Stimulated activated CD8-positive, alpha-beta memory T cell treated with anti-CD3 and anti-CD28 coated beads, Interleukin-12 subunit alpha, Interleukin-12 subunit beta, amount 100 ng/mL, for 4 hours (primary cell): Measurements from ENCODE around the gene MSI2.

ENCODE experiments used
- DNase-seq: peaks from one replicate; pipeline ENCODE4 v3.0.0-alpha.2; 2020; ENCODE audit warnings: low read depth

Gene MSI2

DNA sequence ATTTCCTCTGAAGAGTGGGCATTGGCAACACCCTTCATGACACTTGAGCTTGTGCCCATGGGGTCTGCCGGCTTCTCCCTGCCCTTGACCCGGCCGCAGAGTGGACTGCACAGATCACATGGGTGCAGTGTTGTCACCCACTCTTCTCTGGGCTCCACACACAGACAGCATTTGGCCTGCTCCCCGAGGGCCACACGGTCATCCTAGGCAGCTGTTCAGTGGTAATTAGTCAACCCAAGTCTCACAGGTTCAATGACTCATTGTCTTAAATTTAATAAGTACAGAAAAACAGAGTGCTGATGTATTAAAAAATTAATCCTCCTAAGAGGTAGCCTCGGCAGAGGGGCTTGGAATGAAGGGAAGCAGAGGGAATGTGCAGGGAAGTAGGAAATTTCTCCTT is 204.8 kb downstream of the MSI2 start:
- DNase-seq = no peak

DNA sequence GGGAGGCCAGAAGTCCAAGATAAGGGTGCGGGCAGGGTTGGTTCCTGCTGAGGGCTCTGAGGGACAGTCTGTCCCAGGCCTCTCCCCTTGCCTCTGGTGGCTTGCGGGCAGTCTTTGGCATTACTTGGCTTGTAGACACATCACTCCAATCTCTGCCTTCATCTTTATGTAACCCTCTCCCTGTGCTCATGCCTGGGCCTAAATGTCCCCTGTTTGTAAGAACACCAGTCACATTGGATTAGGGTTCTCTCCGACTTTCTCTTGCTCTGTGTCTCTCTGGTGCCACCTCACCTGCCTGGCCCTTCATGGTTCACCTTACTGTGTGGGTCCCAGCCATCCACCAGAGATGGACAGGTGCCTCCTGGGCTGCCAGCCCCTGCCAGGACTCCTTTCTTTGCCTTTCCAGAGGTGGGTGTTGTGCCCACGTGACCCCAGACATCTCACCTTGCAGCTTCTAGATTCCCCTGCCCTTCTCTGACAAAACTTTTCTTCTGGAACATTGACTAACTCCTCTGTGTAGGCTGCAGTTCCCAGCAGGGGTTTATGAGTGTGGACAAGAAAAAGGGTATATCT is 205.8 kb downstream of the MSI2 start:
- DNase-seq = no peak

DNA sequence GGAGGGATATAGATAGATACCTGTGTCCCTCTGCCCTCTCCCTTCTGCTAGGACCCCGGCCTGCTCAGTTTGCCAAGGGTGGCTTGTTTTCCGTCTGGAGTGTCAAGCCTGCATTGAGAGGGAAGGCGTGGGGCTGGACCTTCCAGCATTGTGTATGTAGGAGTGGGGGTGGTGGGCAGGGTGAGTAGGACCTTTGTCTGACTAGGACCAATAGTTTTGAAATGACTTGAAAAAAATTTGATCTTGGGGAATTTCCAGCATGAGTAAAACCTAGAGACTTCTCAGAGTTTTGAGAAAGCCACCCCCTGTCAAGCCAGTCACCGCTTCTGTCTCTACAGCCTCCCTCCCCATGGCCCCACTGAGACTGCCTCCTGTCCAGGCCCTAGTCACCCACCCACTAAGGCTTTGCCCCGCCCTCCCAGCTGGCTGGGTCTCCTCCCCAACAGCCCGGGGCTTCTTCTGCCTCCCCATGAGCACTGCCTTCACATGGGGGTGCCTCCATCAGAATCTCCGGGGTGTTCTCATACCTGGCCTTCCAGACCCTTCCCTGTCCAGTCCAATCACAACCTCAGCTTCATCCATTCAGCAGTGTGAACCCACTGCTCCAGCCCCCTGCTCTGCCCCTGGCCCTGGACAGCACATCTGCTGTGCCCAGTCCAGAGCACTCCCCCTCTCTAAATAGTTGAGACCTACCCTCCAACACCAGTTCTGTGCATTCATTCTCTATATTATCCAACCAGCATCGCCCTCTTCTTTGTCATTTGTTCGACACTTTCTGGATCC is 207.0 kb downstream of the MSI2 start:
- DNase-seq = no peak

DNA sequence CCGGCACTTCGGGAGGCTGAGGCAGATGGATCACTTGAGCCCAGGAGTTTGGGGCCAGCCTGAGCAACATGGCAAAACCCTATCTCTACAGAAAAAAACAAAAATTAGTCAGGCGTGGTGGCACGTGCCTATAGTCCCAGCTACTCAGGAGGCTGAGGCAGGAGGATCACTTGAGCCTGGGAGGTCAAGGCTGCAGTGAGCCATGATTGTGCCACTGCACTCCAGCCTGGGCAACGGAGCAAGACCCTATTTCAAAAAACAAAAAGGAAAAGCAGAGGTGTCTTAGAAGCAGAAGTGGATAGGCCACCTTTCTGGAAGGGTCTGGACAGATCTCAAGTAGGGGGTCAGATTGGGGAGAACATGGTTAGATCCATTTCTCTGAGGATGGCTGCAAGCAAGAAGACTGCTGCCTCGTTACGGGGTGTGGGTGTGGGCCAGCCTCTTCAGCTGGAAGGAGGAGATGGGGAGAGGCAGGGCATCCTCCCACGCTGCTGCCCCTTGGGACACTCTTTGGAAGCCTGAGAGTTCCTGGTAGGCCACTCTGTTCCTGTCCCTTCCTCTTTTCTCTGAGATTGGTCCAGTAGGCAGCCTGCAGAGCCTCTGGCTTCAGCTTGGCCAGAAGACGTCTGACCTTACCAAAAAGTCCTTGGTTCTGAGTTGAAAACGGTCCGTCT is 208.0 kb downstream of the MSI2 start:
- DNase-seq = no peak

DNA sequence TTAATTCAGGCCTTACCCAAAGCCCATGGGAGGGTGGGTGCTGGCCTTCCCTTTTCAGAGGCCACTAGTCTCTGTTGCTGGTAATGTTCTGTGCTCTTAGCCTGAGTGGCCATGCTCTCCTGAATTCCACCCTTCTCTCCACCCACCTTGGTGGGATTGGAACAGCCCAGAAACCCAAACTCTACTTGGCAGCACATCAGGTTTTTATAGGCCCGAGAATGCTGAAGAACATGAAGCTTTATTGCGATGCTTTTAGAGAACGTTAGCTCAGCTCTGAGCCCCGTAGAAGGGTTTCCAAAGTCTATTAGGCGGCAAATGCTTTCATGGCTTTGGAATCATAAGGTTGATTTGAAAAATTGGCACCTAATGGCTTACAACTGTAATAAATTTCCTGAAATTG is 209.3 kb downstream of the MSI2 start:
- no peak for DNase-seq

DNA sequence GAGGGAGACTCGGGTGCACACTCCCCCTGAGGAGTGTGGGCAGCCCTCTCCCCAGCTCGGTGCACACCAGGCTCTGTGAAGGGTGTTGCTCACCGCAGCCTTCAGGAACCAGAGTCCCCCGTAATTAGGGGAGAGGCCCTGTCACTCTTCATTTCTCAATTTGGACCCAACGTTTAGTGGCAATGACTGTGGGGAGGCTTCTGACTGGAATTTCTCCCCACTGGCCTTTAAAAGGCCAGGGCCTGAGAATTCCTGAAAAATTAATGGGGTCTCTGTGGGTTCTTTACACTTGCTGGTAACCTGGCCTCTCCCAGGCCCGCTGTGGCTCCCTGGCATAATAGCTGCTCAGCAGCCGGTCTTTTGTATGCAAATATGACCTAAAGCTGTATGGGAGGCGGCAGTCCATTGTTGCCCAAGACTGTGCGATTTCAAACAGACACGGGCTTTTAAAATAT is 209.7 kb downstream of the MSI2 start:
- no peak for DNase-seq

DNA sequence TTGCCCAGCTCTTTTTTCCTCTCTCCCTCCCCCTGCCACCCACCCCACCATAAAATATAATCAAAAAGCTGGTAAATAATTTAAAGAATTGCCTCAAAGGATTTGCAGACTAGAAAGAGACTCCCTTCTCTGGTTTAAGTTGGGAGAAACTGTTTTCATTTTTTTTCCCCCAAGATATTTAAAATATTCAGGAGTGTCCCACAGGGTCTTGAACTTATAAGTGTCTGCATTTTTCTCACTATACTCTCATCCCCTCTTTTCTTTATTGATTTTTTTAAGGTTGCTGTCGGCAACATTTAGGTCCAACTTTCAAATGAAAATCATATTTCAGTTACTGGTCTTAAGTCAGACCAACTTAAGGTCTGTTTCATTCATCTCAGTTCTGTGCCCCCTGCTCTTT is 210.2 kb downstream of the MSI2 start:
- DNase-seq = no peak

DNA sequence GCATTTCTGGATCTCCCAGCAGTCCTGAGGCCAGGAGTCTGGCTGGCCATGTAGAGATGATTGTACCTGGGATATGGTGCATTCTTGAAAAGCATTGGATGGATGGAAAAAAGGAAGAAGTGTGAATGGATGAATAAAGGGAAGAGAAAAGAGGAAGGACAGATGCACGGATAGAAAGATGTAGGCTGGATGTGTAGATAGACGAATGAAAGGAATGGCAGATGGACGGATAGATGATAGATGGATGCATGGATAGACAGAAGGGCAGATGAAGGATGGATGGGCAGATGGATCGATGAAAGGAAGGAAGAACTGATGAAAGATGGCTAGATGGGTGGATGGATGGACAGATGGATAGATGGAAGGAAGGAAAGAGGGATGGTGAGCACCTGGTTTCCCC is 210.9 kb downstream of the MSI2 start:
- DNase-seq = no peak

DNA sequence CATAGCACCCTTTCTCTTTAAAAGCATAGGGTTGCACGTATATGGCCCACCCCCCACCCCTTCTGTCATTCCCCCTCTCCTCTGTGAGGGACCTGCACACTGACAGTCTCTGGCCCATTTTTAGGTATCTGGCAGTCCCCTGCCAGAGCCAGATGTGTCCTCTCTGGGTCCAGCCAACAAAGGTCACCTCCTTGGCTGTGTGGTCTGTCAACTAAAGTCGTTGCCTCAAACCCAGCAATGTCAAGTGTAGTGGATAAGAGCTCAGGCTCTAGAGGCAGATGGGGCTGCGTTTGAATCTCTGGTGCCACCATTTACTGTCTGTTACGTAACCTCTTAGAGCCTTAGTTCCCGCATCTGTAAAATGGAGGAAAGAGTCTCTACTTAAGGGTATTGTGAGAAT is 211.5 kb downstream of the MSI2 start:
- DNase-seq = no peak

DNA sequence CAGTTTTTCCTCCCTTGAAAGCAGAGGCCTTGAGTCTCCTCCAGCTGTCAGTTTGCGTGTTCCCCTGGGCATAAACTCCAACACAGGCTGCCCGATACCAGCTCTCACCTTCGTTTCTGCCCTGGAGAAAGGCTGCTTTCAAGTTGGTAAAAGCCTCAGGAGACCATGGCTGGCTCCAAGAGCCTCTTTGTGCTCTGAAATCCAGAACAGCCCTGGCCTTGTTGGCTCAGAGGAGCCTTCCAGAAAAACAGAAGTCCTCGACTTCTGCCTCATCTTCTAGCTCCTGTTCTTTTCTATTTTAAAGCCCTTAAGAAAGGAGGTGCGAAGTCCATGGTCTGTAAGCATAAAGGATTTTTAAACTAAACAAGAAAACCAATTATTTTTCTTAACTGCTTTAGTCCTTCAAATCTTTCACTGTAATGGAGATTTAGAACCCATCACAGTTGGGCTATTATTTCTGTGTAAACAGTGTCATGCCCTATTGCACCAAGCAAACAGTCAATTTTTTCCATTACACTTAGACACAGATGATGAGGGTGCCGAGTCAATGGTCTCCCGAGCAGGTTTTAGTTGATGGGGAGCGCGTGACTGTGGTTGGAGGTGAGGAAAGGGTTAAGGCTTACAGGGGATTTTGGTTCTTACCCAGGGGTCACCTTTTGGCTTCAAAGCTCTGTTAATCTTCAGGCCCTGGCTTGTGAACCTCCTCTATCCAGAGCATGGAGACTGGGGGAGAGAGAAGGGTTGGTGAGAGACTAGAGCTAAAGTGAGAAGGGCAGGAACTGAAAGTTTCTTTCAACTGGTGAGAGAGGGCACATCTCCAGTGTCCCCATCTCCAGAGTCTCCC is 212.8 kb downstream of the MSI2 start:
- DNase-seq = no peak

DNA sequence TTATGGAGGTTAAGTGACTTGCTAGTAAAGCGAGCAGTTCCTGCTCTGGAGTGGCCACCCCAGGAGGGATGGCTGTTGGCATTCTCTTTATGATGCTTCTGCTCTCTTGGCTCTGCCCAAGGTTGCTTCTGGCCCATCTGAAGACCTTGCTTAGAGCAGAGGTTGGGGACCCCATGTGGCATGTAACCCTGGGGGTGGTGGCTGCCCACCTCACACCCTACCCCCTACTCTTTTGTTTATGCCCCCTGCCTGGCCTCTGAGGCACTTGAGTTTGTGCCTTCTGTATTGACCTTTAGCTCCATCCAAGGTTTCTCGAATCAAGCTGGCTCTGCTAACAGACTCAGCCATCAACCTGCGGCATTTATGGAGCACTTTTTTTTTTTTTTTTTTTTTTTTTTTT is 214.6 kb downstream of the MSI2 start:
- DNase-seq = no peak

DNA sequence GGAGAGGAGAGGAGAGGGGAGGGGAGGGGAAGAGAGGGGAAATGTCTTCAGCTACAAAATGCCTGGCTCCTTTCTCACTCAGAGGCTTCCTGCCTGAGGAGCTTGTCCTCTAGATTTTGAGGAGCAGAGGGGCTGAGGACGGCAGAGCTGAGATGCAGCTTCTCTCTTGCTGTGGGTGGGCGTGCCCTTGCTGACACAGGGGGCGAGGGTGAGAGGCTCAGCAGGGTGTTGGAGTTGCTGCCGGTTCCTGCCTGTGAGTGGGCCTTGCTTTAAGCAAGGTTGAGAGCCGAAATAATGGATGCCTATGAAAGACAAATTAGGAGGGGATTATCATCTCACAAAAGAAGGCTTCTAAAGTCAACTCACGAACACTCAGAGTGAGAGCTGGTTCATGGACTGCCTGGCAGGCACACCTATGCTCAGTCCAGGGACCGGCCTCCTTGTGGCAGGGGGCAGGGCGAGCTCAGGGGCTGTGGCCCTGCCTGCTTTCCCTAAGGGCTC is 215.6 kb downstream of the MSI2 start:
- no peak for DNase-seq

DNA sequence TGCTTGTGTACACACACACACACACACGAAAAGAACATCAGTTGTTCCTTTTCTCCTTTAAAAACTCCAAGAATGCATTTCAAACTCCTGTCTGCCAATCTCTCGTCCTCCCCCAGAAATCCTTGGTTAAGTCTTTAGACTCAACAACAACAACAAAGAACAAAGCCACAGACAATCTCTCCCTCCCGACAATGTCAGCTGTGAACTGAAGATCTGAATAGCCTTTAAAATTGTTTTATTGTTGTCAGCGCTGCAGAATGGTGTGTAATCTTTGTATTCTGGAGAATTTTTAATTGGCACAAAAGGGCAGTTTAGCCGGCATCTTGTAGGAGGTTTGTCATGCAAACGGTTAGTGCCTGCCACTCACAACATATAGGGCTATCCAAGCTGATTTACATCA is 219.5 kb downstream of the MSI2 start:
- no peak for DNase-seq

DNA sequence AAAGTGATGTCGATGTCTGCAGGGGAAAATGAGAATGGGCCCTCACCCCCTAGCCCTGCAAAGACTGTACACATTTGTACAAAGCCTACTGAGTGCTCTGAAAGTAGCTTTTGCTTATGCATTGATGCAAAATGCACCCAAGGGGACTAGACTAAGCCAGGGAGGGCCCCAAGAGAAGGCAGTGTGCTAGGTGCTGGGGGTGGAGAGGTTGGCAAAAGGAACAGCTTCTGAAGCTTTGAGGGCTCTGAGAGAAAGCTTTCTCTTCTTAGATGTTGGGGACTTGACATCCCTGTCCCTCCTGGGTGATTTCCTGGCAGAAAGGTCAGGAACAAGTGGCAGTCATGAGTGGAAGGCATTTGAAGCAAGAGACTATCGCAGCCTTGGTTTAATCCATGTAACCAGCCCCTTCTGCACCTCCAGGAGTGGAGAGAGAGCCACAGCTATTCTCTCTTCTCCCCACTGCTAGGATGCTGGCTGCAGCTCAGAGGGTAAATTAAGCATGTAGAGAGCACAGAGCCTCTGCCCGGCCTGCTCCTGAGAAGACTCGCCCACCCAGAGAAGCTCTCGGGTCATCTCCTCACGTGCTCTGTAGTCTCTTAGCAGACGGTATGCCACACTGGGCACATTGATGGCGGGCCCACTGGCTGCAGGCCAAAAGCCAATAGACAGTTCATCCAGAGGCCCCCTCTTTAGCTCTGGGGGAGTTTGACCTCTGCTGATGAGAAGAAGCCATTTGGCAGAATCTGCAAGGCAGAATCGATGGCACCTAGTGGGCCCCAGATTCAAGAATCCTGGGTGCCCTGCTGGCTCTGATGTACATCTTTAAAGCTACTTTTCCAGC is 221.4 kb downstream of the MSI2 start:
- DNase-seq = no peak

DNA sequence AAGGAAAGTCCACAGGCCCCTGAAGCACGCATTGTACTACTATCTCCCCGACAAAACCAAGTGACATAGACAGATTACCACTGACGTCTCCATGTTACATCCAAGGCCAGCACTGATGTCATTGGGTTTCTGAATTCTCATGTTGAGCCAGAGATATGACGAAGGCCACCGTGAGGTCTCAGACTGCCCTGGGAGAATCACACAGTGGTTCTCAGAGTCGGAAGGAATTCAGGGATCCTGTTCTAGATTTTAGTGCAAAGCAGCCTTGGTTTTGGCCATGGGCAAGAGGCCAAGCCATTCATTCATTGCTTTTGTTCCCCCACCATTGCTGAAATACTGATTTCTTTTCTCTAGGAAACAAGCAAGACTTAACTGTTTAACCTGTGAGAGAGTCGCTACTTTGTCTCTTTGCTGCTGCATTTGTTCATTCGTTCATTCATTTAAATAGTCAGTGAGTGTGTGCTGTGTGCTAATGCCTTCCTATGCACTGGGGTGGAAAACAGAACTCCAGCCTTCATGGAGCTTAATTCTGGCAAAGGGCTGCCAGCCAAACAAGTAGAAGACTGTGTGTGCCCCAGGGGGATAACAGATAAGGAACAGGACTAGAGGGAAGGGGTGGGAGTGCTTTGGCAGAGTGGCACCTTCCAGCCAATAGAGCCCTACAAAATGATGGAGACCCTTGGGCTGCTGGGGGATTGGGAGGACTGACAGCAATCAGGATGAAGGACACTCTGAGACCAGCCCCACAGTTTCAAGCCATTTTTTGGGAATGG is 222.3 kb downstream of the MSI2 start:
- DNase-seq = no peak

DNA sequence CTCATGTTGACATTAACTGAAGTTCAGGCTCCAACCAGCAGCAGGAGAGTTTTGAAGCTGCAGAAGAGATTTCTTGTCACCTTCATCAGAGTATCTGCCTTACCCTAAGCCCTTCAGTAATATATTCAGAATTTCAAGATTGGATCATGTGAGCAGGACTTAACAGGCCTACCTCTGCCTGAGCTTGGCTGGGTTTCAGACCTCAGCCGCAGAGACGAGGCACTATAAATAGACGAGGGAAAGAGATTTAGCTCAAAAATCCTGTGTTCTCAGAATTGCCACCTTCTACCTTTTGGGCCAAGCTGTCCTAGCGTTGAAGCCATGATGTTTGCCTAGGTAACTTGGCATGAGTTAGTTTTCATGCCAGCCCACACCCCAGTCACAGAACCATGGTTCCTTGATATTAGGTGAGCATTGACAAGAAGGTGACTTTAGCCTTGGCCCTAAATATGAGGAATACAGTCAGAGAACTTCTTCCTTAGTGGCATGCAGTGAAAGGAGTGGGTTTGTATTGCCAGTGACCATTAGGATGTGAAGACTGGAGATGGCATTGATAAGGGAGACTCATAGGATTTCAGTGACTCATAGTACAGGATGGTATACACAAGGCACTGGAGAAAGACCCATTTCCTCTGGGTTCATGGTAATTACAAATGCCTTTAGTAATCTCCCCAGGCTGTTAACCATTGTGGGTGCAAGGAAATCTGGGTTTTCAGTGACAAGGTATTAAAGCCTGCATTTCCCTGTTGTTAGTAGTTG is 224.3 kb downstream of the MSI2 start:
- no peak for DNase-seq

DNA sequence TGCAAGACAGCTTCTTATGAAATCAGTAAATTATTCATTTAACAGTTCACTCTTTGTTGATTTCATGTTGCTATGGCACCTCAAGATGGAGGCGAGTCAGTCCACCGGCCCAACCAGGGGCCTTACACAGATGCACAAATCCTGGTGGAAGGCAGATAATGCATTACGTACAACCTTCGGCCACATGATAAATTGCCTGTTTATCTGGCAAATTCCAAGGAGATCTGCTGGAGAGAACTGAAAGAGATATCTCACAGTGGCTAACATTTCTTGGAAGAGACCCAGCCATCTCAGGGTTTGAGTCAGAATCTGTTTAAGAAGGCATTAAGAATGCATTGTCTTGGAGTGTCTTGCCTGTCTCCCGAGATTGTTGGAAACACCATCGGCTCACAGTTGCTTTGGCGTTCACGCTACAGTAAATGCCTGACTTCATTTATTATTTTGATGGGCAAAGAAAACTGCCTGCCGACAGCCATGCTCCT is 225.6 kb downstream of the MSI2 start:
- DNase-seq = no peak

DNA sequence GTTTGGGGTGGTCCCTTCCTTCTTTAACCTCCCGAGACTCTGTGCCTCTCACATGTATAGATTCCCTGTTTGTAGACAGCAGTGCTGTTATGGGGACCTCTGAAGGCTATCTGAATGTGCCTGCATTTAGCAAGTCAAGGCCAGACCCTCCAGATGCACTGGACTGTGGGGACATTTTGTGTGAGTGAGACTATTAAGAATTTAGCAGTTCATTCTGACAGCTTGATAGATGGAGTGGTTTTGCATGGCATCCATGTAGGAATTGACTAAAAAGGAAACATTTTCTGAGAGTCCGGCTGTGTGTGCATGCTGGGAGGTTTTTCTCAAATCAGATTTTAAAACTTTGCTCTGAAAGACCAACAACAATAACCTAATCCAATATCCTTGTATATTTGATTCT is 226.3 kb downstream of the MSI2 start:
- DNase-seq = no peak

DNA sequence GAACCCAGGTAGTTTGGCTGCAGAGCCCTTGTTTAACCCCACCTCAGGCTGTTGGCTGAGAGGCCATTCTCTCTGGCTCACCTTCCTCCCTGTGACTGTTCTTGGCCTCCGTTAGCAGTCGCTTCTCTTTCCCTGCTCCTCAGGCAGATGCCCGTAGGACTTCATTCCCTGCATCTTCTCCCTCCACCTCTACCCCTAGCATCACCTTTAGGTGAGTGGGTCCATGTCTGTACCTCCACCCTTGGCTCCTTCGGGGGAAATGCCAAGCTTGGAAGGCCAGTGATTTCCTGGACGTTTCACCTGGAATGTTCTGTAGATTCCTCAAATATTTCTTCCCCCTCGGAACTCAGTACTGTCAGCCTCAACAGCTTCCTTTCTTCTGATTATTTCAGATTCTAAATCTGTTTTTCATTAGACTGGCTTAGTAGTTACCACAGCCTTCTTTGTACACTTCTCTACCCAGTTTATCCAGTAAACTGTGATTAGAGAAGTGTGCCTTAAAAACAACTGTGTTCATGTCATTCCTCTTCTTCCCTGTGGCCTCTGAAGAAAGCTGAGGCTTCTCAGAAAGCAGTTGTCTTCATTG is 227.9 kb downstream of the MSI2 start:
- DNase-seq = no peak
